ENCODE results near the gene TERT. TPM values are rescaled to one million over a fixed set of nuclear protein-coding genes. Genes with fewer than 3 reads are reported as not detected.

TERT gene
- total and polyA plus RNA-seq, 8 donors: 0.09 to 0.35 (median 0.14) TPM

- H3K27ac ChIP-seq: no peak overlapping the region
- H3K4me1 ChIP-seq: no peaks in the 10 kb centered on the region
- peaks cover 0 to 3% of the 10 kb centered on the region in 2 donors for H3K9me3 ChIP-seq
- no peaks in the 10 kb centered on the region for H3K36me3 ChIP-seq
- intact Hi-C loops (cut with DNase I): no loop called here
- H3K27me3 ChIP-seq: peaks cover 0 to 25% of the 10 kb centered on the region in 2 donors
- ATAC-seq (no peak), DNase-seq (peak in 1 of 4 donors; percentile 66)
- TF ChIP-seq, protein P1, sequence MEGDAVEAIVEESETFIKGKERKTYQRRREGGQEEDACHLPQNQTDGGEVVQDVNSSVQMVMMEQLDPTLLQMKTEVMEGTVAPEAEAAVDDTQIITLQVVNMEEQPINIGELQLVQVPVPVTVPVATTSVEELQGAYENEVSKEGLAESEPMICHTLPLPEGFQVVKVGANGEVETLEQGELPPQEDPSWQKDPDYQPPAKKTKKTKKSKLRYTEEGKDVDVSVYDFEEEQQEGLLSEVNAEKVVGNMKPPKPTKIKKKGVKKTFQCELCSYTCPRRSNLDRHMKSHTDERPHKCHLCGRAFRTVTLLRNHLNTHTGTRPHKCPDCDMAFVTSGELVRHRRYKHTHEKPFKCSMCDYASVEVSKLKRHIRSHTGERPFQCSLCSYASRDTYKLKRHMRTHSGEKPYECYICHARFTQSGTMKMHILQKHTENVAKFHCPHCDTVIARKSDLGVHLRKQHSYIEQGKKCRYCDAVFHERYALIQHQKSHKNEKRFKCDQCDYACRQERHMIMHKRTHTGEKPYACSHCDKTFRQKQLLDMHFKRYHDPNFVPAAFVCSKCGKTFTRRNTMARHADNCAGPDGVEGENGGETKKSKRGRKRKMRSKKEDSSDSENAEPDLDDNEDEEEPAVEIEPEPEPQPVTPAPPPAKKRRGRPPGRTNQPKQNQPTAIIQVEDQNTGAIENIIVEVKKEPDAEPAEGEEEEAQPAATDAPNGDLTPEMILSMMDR (IDR thresholded peaks at IDR 0.05): no peak
- no peak overlapping the region for H3K4me3 ChIP-seq
Measured at GRCh38 chr5:1213508-1214162, 81.2 kb downstream of the TERT start.

GRCh38 chr5:1212881-1213280 is 82.0 kb downstream of the TERT start:
- ATAC-seq: no peak
- intact Hi-C loops (cut with DNase I): no loop called here

GRCh38 chr5:1212271-1212670 is 82.6 kb downstream of the TERT start:
- Histone ChIP-seq H3K4me1 (no peaks in the 10 kb centered on the region), H3K27me3 (peaks cover 0 to 21% of the 10 kb centered on the region in 2 donors), H3K4me3 (no peak overlapping the region), H3K36me3 (no peaks in the 10 kb centered on the region), H3K9me3 (peaks cover 0 to 3% of the 10 kb centered on the region in 2 donors), H3K27ac (no peak overlapping the region)
- ATAC-seq (no peak), DNase-seq (peak in 1 of 4 donors; percentile 67)
- TF ChIP-seq, protein P1 (IDR thresholded peaks at IDR 0.05): no peak
- intact Hi-C loops (cut with DNase I): no loop called here

More at GRCh38 chr5:1212881-1213280, 82.0 kb downstream of the TERT start:
- DNase-seq: peak in 1 of 4 donors; percentile 63
- Histone ChIP-seq H3K36me3 (no peaks in the 10 kb centered on the region), H3K4me1 (no peaks in the 10 kb centered on the region), H3K4me3 (no peak overlapping the region), H3K27ac (no peak overlapping the region), H3K9me3 (peaks cover 0 to 3% of the 10 kb centered on the region in 2 donors), H3K27me3 (peaks cover 0 to 22% of the 10 kb centered on the region in 2 donors)
- TF ChIP-seq, protein P1 (IDR thresholded peaks at IDR 0.05): no peak

DNA sequence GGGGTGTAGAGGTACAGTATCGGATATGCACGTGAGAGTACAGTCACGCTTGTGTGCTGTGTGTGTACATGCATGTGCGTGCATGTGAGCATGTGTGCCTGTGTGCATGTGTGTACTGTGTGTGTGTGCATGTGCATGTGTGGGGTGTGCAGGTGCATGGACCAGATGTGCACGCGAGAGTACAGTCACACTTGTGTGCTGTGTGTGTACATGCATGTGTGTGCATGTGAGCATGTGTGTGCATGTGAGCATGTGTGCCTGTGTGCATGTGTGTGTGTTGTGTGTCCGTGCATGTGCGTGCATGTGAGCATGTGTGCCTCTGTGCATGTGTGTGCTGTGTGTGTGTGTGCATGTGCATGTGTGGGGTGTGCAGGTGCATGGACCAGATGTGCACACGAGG is 83.2 kb downstream of the TERT start:
- no peak overlapping the region for H3K4me3 ChIP-seq
- H3K27me3 ChIP-seq: peaks cover 0 to 26% of the 10 kb centered on the region in 2 donors
- TF ChIP-seq, protein P1 (IDR thresholded peaks at IDR 0.05): no peak
- no peak overlapping the region for H3K27ac ChIP-seq
- peaks cover 0 to 3% of the 10 kb centered on the region in 2 donors for H3K9me3 ChIP-seq
- DNase-seq (peak in 1 of 4 donors; percentile 41), ATAC-seq (no peak)
- H3K4me1 ChIP-seq: no peaks in the 10 kb centered on the region
- H3K36me3 ChIP-seq: no peaks in the 10 kb centered on the region
- intact Hi-C loops (cut with DNase I): no loop called here

DNA sequence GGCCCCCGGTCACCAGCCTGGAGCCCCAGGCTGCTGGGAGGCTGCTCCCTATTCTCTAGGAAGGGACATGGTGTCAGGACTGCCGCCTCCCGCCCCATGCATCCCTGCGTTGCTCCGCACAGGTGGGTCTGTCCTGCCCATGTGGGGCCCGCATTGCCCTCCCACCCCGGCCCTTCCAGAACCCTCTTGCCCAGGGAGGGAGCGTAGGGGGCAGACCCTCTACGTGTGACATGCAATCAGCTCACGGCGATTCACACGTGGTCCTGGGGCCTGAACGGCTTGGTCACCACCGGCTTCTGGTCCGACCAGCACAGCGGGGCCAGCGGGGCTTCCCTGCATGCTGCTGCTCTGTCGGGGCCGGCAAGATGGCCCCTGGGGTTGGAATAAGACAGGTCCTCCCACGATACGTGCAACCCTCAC is 84.0 kb downstream of the TERT start:
- Histone ChIP-seq H3K4me3 (no peak overlapping the region), H3K4me1 (no peaks in the 10 kb centered on the region), H3K36me3 (no peaks in the 10 kb centered on the region), H3K27me3 (peaks cover 0 to 34% of the 10 kb centered on the region in 2 donors), H3K27ac (no peak overlapping the region), H3K9me3 (peaks cover 0 to 3% of the 10 kb centered on the region in 2 donors)
- intact Hi-C loops (cut with DNase I): no loop called here
- TF ChIP-seq, protein P1 (IDR thresholded peaks at IDR 0.05): no peak
- ATAC-seq (no peak), DNase-seq (peak in 1 of 4 donors; percentile 79)

Data from left lung (tissue), 10 donors.